Hepatocyte (in vitro differentiated cells): ENCODE measurements around the gene FMNL2.

ENCODE experiments used
- CTCF ChIP-seq: fragments of 200-600 bp; sonication (generic); IDR thresholded peaks from 2 replicates; pipeline ENCODE4 v1.5.1; 2016; ENCODE audit warnings: antibody characterized with exemption, mild to moderate bottlenecking; ENCODE audit not compliant: poor library complexity
- EZH2 ChIP-seq: fragments of 200-600 bp; sonication (generic); IDR thresholded peaks from 2 replicates; pipeline ENCODE4 v1.6.1; 2016; ENCODE audit warnings: antibody characterized with exemption, mild to moderate bottlenecking, borderline replicate concordance
- EZH2phosphoT487 ChIP-seq: fragments of 200-600 bp; sonication (generic); IDR thresholded peaks from one replicate; pipeline ENCODE4 v1.6.1; 2018; ENCODE audit warnings: antibody characterized with exemption, mild to moderate bottlenecking, low read depth, moderate library complexity; ENCODE audit not compliant: unreplicated experiment, severe bottlenecking

GRCh38 chr2:152507907-152508306, 172.9 kb downstream of the FMNL2 start:
- TF ChIP-seq CTCF (no peak), EZH2 (no peak), EZH2phosphoT487 (no peak)
